Renal pelvis (tissue), 4 donors: ENCODE results near the gene FIS1. TPM values are rescaled to one million over a fixed set of nuclear protein-coding genes. Genes with fewer than 3 reads are reported as not detected.
"Not testable (repeated sequence)": the region's sequence is repeated elsewhere in the genome, so short reads cannot be mapped to it uniquely, and the experiment has no call there.

Experiments used
- DNase-seq: peaks from one replicate; pipeline ENCODE4 v3.0.0-alpha.2; 2013
- polyA plus RNA-seq, 3 donors: library from polyadenylated mRNA; unstranded; fragments of 120-200 nt; gene quantifications; one replicate each; pipeline ENCODE4 v1.2.1, GENCODE V29; 2013; ENCODE audit not compliant: insufficient read length in 3 of 3

FIS1 gene
- polyA plus RNA-seq, 3 donors = 160 to 176 (median 165) TPM

- no peak for DNase-seq
Measured at GRCh38 chr7:101210143-101210542, 34.7 kb downstream of the FIS1 start.

GRCh38 chr7:101208794-101209193 lies 36.1 kb downstream of the FIS1 start:
- no peak for DNase-seq

- DNase-seq = no peak
Measured at GRCh38 chr7:101207459-101207858, 37.4 kb downstream of the FIS1 start.

- DNase-seq = no peak
Measured at GRCh38 chr7:101206665-101207042, 38.2 kb downstream of the FIS1 start.

GRCh38 chr7:101205901-101206664 lies 38.8 kb downstream of the FIS1 start:
- DNase-seq = no peak

GRCh38 chr7:101203740-101204738 lies 40.8 kb downstream of the FIS1 start:
- not testable (repeated sequence) for DNase-seq

- no peak for DNase-seq
Measured at GRCh38 chr7:101202603-101202918, 42.3 kb downstream of the FIS1 start.

GRCh38 chr7:101201695-101202602 lies 42.9 kb downstream of the FIS1 start:
- no peak for DNase-seq

- no peak for DNase-seq
Measured at GRCh38 chr7:101200862-101201599, 43.9 kb downstream of the FIS1 start, which contains the start of gene MOGAT3. MOGAT3 (minus strand) TSS chr7:101201036; CDS start chr7:101200854, 182 bp downstream.

GRCh38 chr7:101200504-101200861 lies 44.4 kb downstream of the FIS1 start:
- no peak for DNase-seq

GRCh38 chr7:101199522-101199921 lies 45.4 kb downstream of the FIS1 start:
- DNase-seq = not testable (repeated sequence)

- DNase-seq = no peak
Measured at GRCh38 chr7:101198476-101198875, 46.4 kb downstream of the FIS1 start.

GRCh38 chr7:101197991-101198390 lies 46.9 kb downstream of the FIS1 start:
- DNase-seq = no peak

GRCh38 chr7:101195884-101196283 lies 49.0 kb downstream of the FIS1 start:
- DNase-seq = no peak

Other genes with a start within 250 kb of the FIS1 start
- gene MUC17, start 225.0 kb downstream of the FIS1 start, polyA plus RNA-seq = not detected
- 10 to 100 TPM; 14.5 to 23.2 (median 21.9) TPM for gene TRIM56, start 159.6 kb downstream of the FIS1 start, polyA plus RNA-seq
- gene SERPINE1, start 118.0 kb downstream of the FIS1 start, polyA plus RNA-seq = 1 to 10 TPM in 2 of 3 donors, under 1 TPM in 1; 0.86 to 1.3 (median 1.2) TPM
- 10 to 100 TPM; 72.6 to 81.6 (median 73.3) TPM for gene AP1S1, start 90.6 kb downstream of the FIS1 start, polyA plus RNA-seq
- gene VGF, start 79.5 kb downstream of the FIS1 start, polyA plus RNA-seq = under 1 TPM; 0.21 to 0.36 (median 0.28) TPM
- under 1 TPM in 1 of 3 donors, not detected in 2; 0.25 TPM for gene NAT16, start 64.8 kb downstream of the FIS1 start, polyA plus RNA-seq
- gene MOGAT3, start 44.0 kb downstream of the FIS1 start, polyA plus RNA-seq = 1 to 10 TPM in 1 of 3 donors, under 1 TPM in 2; 0.83 to 1.7 (median 0.90) TPM
- 10 to 100 TPM; 46.3 to 50.3 (median 50.1) TPM for gene PLOD3, start 27.5 kb downstream of the FIS1 start, polyA plus RNA-seq
- 10 to 100 TPM; 68.9 to 76.4 (median 72.0) TPM for gene ZNHIT1, start 26.9 kb downstream of the FIS1 start, polyA plus RNA-seq
- gene CLDN15, start 7.3 kb downstream of the FIS1 start, polyA plus RNA-seq = 10 to 100 TPM; 11.1 to 16.0 (median 14.7) TPM
- gene IFT22, start 76.7 kb upstream of the FIS1 start, polyA plus RNA-seq = 10 to 100 TPM; 72.0 to 73.8 (median 73.4) TPM
- 10 to 100 TPM; 28.5 to 35.3 (median 34.3) TPM for gene COL26A1, start 117.8 kb upstream of the FIS1 start, polyA plus RNA-seq